Ovary (tissue), 9 donors: ENCODE data around the gene ITIH6. TPM values are rescaled to one million over a fixed set of nuclear protein-coding genes. Genes with fewer than 3 reads are reported as not detected.

ENCODE experiments used
- DNase-seq, 5 donors: peaks; one replicate each; pipeline ENCODE4 v3.0.0-alpha.2; 2019 to 2020
- H3K27ac ChIP-seq, 2 donors: fragments of 200-600 bp; one replicate each; pipeline versions ENCODE4 v1.5.1 to v1.8.0; 2019 to 2022
- H3K27me3 ChIP-seq: fragments of 200-600 bp; one replicate; pipeline ENCODE4 v1.8.0; 2022
- H3K36me3 ChIP-seq: fragments of 200-600 bp; sonication (generic); one replicate; pipeline ENCODE4 v1.5.1; 2019
- H3K4me1 ChIP-seq: one replicate; pipeline ENCODE4 v1.8.1; 2013; ENCODE audit warnings: mild to moderate bottlenecking, moderate library complexity; ENCODE audit not compliant: insufficient read depth
- H3K4me3 ChIP-seq: fragments of 200-600 bp; sonication (generic); one replicate; pipeline ENCODE4 v1.5.1; 2017
- H3K9me3 ChIP-seq, 2 donors: fragments of 200-600 bp in 1 of 2; sonication (generic) in 1 of 2; one replicate each; pipeline versions ENCODE4 v1.5.1 to v1.8.1; 2013 to 2019; ENCODE audit warnings: mild to moderate bottlenecking in 1 of 2, moderate library complexity in 1 of 2
- CTCF ChIP-seq, 3 donors: fragments of 450-650 bp in 2 of 3; fragments of 200-600 bp in 1 of 3; IDR thresholded peaks; one replicate each; pipeline versions ENCODE4 v1.5.1 to v1.8.0; 2016 to 2022; ENCODE audit warnings: antibody characterized with exemption in 3 of 3, mild to moderate bottlenecking in 1 of 3
- EP300 ChIP-seq: sonication (generic); formaldehyde crosslinking; IDR thresholded peaks from one replicate; pipeline ENCODE4 v1.6.1; 2017; ENCODE audit warnings: antibody characterized with exemption
- POLR2A ChIP-seq: fragments of 450-650 bp; IDR thresholded peaks from one replicate; pipeline ENCODE4 v1.6.1; 2017; ENCODE audit warnings: antibody characterized with exemption, mild to moderate bottlenecking, moderate library complexity
- WGBS, 3 donors: extraction: QIAGEN DNeasy Blood & Tissue Kit in 1 of 3; methylation state at CpG; one replicate each; pipeline versions ENCODE4 v1.1.5 to v1.1.7; 2013 to 2017; 5-methylcytosine and 5-hydroxymethylcytosine counted together
- intact Hi-C, 4 donors: fragments of 100-400 bp; cut with DNase I; formaldehyde crosslinking; loops; one replicate each; pipeline versions ENCODE4 v1.11.0 to v1.15.1; 2022 to 2023
- polyA plus RNA-seq, 2 donors: library from polyadenylated mRNA; stranded (reverse); fragments of 200-250 nt in 1 of 2; fragments of 350-450 nt in 1 of 2; fragmentation: Illumina TruSeq in 1 of 2; extraction: RNeasy Lipid Tissue Mini Kit (QIAGEN cat#74804) in 1 of 2; gene quantifications; one replicate each; pipeline ENCODE4 v1.2.3, GENCODE V29; 2013 to 2014
- small RNA-seq: library from RNA; depleted of rRNA; stranded (forward); fragments of <200 nt; gene quantifications from one replicate; pipeline ENCODE3, GENCODE V24; 2016
- total RNA-seq, 7 donors: library from RNA; depleted of rRNA in 2 of 7; stranded (reverse); fragments of >200 nt in 2 of 7; fragmentation: NEBNext Ultra II Directional in 3 of 7; extraction: Animal tissue kit (Norgen Biotek cat#: 25700) in 3 of 7; gene quantifications; one replicate each; pipeline versions ENCODE4 v1.1.0 to v1.2.4, GENCODE V29; 2016 to 2023
- donor health status: DM: no; HTN: no; CAD: no; lungs with moderate emphysema.
- donor health status: DM: no; HTN: no; CAD: no.
- donor health status: Bipolar disorder and iron deficiency.
- donor health status: DM: yes; HTN: yes; CAD: no.
- donor health status: DM: no; HTN: no; CAD: no.
- donor health status: DM: yes; HTN: yes; CAD: no.

The ITIH6 gene
- total and polyA plus RNA-seq, 9 donors: 0.01 to 0.05 TPM; not detected in 7

- Histone ChIP-seq H3K27ac (no peak overlapping the region), H3K4me1 (no peaks in the 10 kb centered on the region), H3K36me3 (no peaks in the 10 kb centered on the region), H3K27me3 (no peaks in the 10 kb centered on the region), H3K4me3 (no peak overlapping the region), H3K9me3 (no peaks in the 10 kb centered on the region)
- no peak for TF ChIP-seq CTCF (IDR thresholded peaks at IDR 0.05)
- no peak for TF ChIP-seq EP300
- TF ChIP-seq POLR2A: no peak
- whole genome bisulfite sequencing, 3 donors: 34 to 43% (median 36%) methylated on average over 2 of the region's 2 CpGs
- no peak for DNase-seq
- intact Hi-C loops: no loop called here
These were observed 89.7 kb downstream of the ITIH6 start for GRCh38 chrX:54708404-54708803.

Small RNA genes lying within 50 kb of the gene (small RNA-seq; reads per million reads assigned to genes)
- gene AL049732.1 (not detected), gene SNORA11 (52.2 reads per million, percentile 89 among the genes with 10 or more reads in this experiment)

Other genes with a start within 250 kb of the ITIH6 start
- gene MAGED2, start 9.5 kb upstream of the ITIH6 start, total RNA-seq: 100 to 1,000 TPM; 190 to 302 (median 250) TPM
- 100 to 1,000 TPM; 238 to 279 TPM for gene MAGED2, start 9.5 kb upstream of the ITIH6 start, polyA plus RNA-seq
- 10 to 100 TPM; 18.7 to 56.6 (median 35.5) TPM for gene TRO, start 122.6 kb upstream of the ITIH6 start, total RNA-seq
- 10 to 100 TPM; 37.3 to 47.5 TPM for gene TRO, start 122.6 kb upstream of the ITIH6 start, polyA plus RNA-seq
- gene PFKFB1, start 195.9 kb upstream of the ITIH6 start, total RNA-seq: under 1 TPM in 1 of 7 donors, not detected in 6; 0.25 TPM
- gene PFKFB1, start 195.9 kb upstream of the ITIH6 start, polyA plus RNA-seq: under 1 TPM; 0.07 to 0.23 TPM
- gene APEX2, start 202.1 kb upstream of the ITIH6 start, total RNA-seq: 10 to 100 TPM in 6 of 7 donors, 1 to 10 TPM in 1; 9.7 to 18.5 (median 12.2) TPM
- 10 to 100 TPM in 1 of 2 donors, 1 to 10 TPM in 1; 8.7 to 11.3 TPM for gene APEX2, start 202.1 kb upstream of the ITIH6 start, polyA plus RNA-seq
- 1 to 10 TPM in 2 of 7 donors, under 1 TPM in 4, not detected in 1; 0.30 to 2.4 (median 0.78) TPM for gene ALAS2, start 232.7 kb upstream of the ITIH6 start, total RNA-seq
- gene ALAS2, start 232.7 kb upstream of the ITIH6 start, polyA plus RNA-seq: under 1 TPM in 1 of 2 donors, not detected in 1; 0.20 TPM